ENCODE data around the gene LANCL2. TPM values are rescaled to one million over a fixed set of nuclear protein-coding genes. Genes with fewer than 3 reads are reported as not detected.

LANCL2 gene
- total and polyA plus RNA-seq, 8 donors = 9.5 to 24.9 (median 20.8) TPM

GRCh38 chr7:55431898-55432297, 66.8 kb downstream of the LANCL2 start:
- intact Hi-C loops (cut with DNase I) = no loop called here
- no peak for TF ChIP-seq CTCF (IDR thresholded peaks at IDR 0.05)
- Histone ChIP-seq H3K27ac (no peak overlapping the region), H3K9me3 (no peaks in the 10 kb centered on the region), H3K4me3 (no peak overlapping the region), H3K27me3 (no peaks in the 10 kb centered on the region), H3K36me3 (peaks cover 0 to 10% of the 10 kb centered on the region in 2 donors), H3K4me1 (no peaks in the 10 kb centered on the region)
- no peak for ATAC-seq
- no peak for DNase-seq

- Histone ChIP-seq H3K36me3 (peaks cover 0 to 10% of the 10 kb centered on the region in 2 donors), H3K27me3 (no peaks in the 10 kb centered on the region), H3K4me1 (no peaks in the 10 kb centered on the region), H3K27ac (no peak overlapping the region), H3K4me3 (no peak overlapping the region), H3K9me3 (no peaks in the 10 kb centered on the region)
- TF ChIP-seq CTCF (IDR thresholded peaks at IDR 0.05) = no peak
- DNase-seq = no peak
- intact Hi-C loops (cut with DNase I) = no loop called here
- no peak for ATAC-seq
Observed at GRCh38 chr7:55432506-55432905, 67.4 kb downstream of the LANCL2 start.

GRCh38 chr7:55432939-55433784, 68.0 kb downstream of the LANCL2 start:
- peak; percentile 64 for ATAC-seq

GRCh38 chr7:55435466-55435865, 70.3 kb downstream of the LANCL2 start:
- intact Hi-C loops (cut with DNase I) = no loop called here
- TF ChIP-seq CTCF (IDR thresholded peaks at IDR 0.05) = no peak
- no peak for ATAC-seq
- no peaks in the 10 kb centered on the region for H3K9me3 ChIP-seq
- no peaks in the 10 kb centered on the region for H3K27me3 ChIP-seq
- no peak for DNase-seq
- H3K27ac ChIP-seq = no peak overlapping the region
- no peaks in the 10 kb centered on the region for H3K4me1 ChIP-seq
- peaks cover 0 to 10% of the 10 kb centered on the region in 2 donors for H3K36me3 ChIP-seq
- no peak overlapping the region for H3K4me3 ChIP-seq

More at GRCh38 chr7:55432939-55433784, 68.0 kb downstream of the LANCL2 start:
- H3K27me3 ChIP-seq = no peaks in the 10 kb centered on the region
- H3K36me3 ChIP-seq = peaks cover 0 to 10% of the 10 kb centered on the region in 2 donors
- no peaks in the 10 kb centered on the region for H3K9me3 ChIP-seq
- intact Hi-C loops (cut with DNase I) = no loop called here
- no peak for TF ChIP-seq CTCF (IDR thresholded peaks at IDR 0.05)
- no peak overlapping the region for H3K4me3 ChIP-seq
- H3K27ac ChIP-seq = no peak overlapping the region
- H3K4me1 ChIP-seq = no peaks in the 10 kb centered on the region
- DNase-seq = no peak

- H3K36me3 ChIP-seq = peaks cover 0 to 6% of the 10 kb centered on the region in 2 donors
- DNase-seq (no peak), ATAC-seq (no peak)
- no peaks in the 10 kb centered on the region for H3K27me3 ChIP-seq
- no peak for TF ChIP-seq CTCF (IDR thresholded peaks at IDR 0.05)
- H3K4me3 ChIP-seq = no peak overlapping the region
- no peaks in the 10 kb centered on the region for H3K4me1 ChIP-seq
- no peaks in the 10 kb centered on the region for H3K9me3 ChIP-seq
- intact Hi-C loops (cut with DNase I) = no loop called here
- no peak overlapping the region for H3K27ac ChIP-seq
Observed at GRCh38 chr7:55436457-55436856, 71.3 kb downstream of the LANCL2 start.
